ENCODE results near the gene GAB4.

GAB4 gene

GRCh38 chr22:16975155-16975885 lies 32.7 kb downstream of the GAB4 start:
- DNase-seq: no peak

- no peak for DNase-seq
Measured at GRCh38 chr22:16974298-16975084, 33.5 kb downstream of the GAB4 start.

GRCh38 chr22:16973591-16974297 lies 34.3 kb downstream of the GAB4 start:
- no peak for DNase-seq

- no peak for DNase-seq
Measured at GRCh38 chr22:16972311-16972710, 35.7 kb downstream of the GAB4 start.

- no peak for DNase-seq
Measured at GRCh38 chr22:16970446-16970845, 37.6 kb downstream of the GAB4 start.

GRCh38 chr22:16969508-16970327 lies 38.3 kb downstream of the GAB4 start:
- DNase-seq: no peak

- no peak for DNase-seq
Measured at GRCh38 chr22:16968218-16968595, 39.8 kb downstream of the GAB4 start.

GRCh38 chr22:16967453-16968217 lies 40.4 kb downstream of the GAB4 start:
- DNase-seq: no peak

- DNase-seq: no peak
Measured at GRCh38 chr22:16966251-16966650, 41.8 kb downstream of the GAB4 start.

- no peak for DNase-seq
Measured at GRCh38 chr22:16965560-16965959, 42.5 kb downstream of the GAB4 start.

- DNase-seq: no peak
Measured at GRCh38 chr22:16965083-16965482, 42.9 kb downstream of the GAB4 start.

- no peak for DNase-seq
Measured at GRCh38 chr22:16964366-16964765, 43.7 kb downstream of the GAB4 start.

- no peak for DNase-seq
Measured at GRCh38 chr22:16963189-16963945, 44.7 kb downstream of the GAB4 start.

- no peak for DNase-seq
Measured at GRCh38 chr22:16962501-16962900, 45.5 kb downstream of the GAB4 start.

GRCh38 chr22:16961477-16962186 lies 46.4 kb downstream of the GAB4 start:
- DNase-seq: no peak

GRCh38 chr22:16960884-16961249 lies 47.2 kb downstream of the GAB4 start:
- no peak for DNase-seq

- DNase-seq: no peak
Measured at GRCh38 chr22:16960220-16960883, 47.7 kb downstream of the GAB4 start.

- DNase-seq: no peak
Measured at GRCh38 chr22:16959345-16959930, 48.6 kb downstream of the GAB4 start.

- DNase-seq: no peak
Measured at GRCh38 chr22:16958475-16958874, 49.5 kb downstream of the GAB4 start.

GRCh38 chr22:16957781-16958180 lies 50.2 kb downstream of the GAB4 start:
- no peak for DNase-seq

All from activated naive CD4-positive, alpha-beta T cell (primary cell).